H9 (cell line): Measurements from ENCODE around the gene ADAM30. TPM values are rescaled to one million over a fixed set of nuclear protein-coding genes. Genes with fewer than 3 reads are reported as not detected.

Source experiments
- DNase-seq: peaks from one replicate; pipeline ENCODE4 v3.0.0-alpha.2; 2017
- H2AFZ ChIP-seq: one replicate; pipeline ENCODE4 v1.6.1; 2013; ENCODE audit warnings: mild to moderate bottlenecking, low read length, control low read depth, moderate library complexity
- H2AK5ac ChIP-seq: 2 replicates; pipeline ENCODE4 v1.6.1; 2013; ENCODE audit warnings: low read length, control low read depth, mixed read lengths; ENCODE audit not compliant: insufficient read length
- H2BK120ac ChIP-seq: one replicate; pipeline ENCODE4 v1.6.1; 2013; ENCODE audit warnings: low read depth, mild to moderate bottlenecking, low read length, control low read depth, inconsistent platforms; ENCODE audit not compliant: poor library complexity, severe bottlenecking
- H2BK12ac ChIP-seq: 2 replicates; pipeline ENCODE4 v1.6.1; 2013; ENCODE audit warnings: low read length, control low read depth, mixed read lengths, low read depth; ENCODE audit not compliant: insufficient read length
- H2BK15ac ChIP-seq: 2 replicates; pipeline ENCODE4 v1.6.1; 2013; ENCODE audit warnings: low read depth, low read length, control low read depth
- H2BK20ac ChIP-seq: one replicate; pipeline ENCODE4 v1.6.1; 2013; ENCODE audit warnings: low read depth, mild to moderate bottlenecking, low read length, control low read depth, inconsistent platforms; ENCODE audit not compliant: poor library complexity, severe bottlenecking
- H2BK5ac ChIP-seq: 2 replicates; pipeline ENCODE4 v1.6.1; 2013; ENCODE audit warnings: low read length, control low read depth, mixed read lengths; ENCODE audit not compliant: insufficient read length
- H3K14ac ChIP-seq: 2 replicates; pipeline ENCODE4 v1.6.1; 2013; ENCODE audit warnings: low read length, control low read depth; ENCODE audit not compliant: insufficient read depth
- H3K18ac ChIP-seq: 2 replicates; pipeline ENCODE4 v1.6.1; 2013; ENCODE audit warnings: low read depth, mild to moderate bottlenecking, mixed read lengths, low read length, control low read depth; ENCODE audit not compliant: insufficient read length
- H3K23ac ChIP-seq: 2 replicates; pipeline ENCODE4 v1.6.1; 2013; ENCODE audit warnings: low read length, control low read depth, mixed read lengths, low read depth; ENCODE audit not compliant: insufficient read length
- H3K23me2 ChIP-seq: 2 replicates; pipeline ENCODE4 v1.6.1; 2013; ENCODE audit warnings: low read depth, mild to moderate bottlenecking, mixed read lengths, low read length, control low read depth; ENCODE audit not compliant: insufficient read length, poor library complexity, severe bottlenecking
- H3K27ac ChIP-seq: 2 replicates; pipeline ENCODE4 v1.5.1; 2013; ENCODE audit warnings: low read length, control low read depth, mixed read lengths, low read depth; ENCODE audit not compliant: insufficient read length
- H3K27me3 ChIP-seq: 2 replicates; pipeline ENCODE4 v1.6.1; 2013; ENCODE audit warnings: low read length, control low read depth, inconsistent platforms; ENCODE audit not compliant: insufficient read depth
- H3K4ac ChIP-seq: 2 replicates; pipeline ENCODE4 v1.6.1; 2013; ENCODE audit warnings: low read depth, mild to moderate bottlenecking, control low read depth, inconsistent platforms, low read length, moderate library complexity
- H3K4me1 ChIP-seq: 2 replicates; pipeline ENCODE4 v1.6.1; 2013; ENCODE audit warnings: low read length, control low read depth, inconsistent platforms; ENCODE audit not compliant: insufficient read depth
- H3K4me2 ChIP-seq: 2 replicates; pipeline ENCODE4 v1.6.1; 2013; ENCODE audit warnings: low read length, control low read depth, mixed read lengths; ENCODE audit not compliant: insufficient read length, insufficient read depth
- H3K56ac ChIP-seq: 2 replicates; pipeline ENCODE4 v1.6.1; 2013; ENCODE audit warnings: low read depth, mild to moderate bottlenecking, mixed read lengths, low read length, control low read depth; ENCODE audit not compliant: insufficient read length
- H3K79me1 ChIP-seq: 2 replicates; pipeline ENCODE4 v1.6.1; 2013; ENCODE audit warnings: low read depth, mild to moderate bottlenecking, moderate library complexity, low read length, control low read depth, inconsistent platforms; ENCODE audit not compliant: insufficient read depth, poor library complexity, severe bottlenecking
- H3K79me2 ChIP-seq: 2 replicates; pipeline ENCODE4 v1.6.1; 2013; ENCODE audit warnings: low read length, control low read depth, inconsistent platforms; ENCODE audit not compliant: insufficient read depth
- H3K9ac ChIP-seq: 2 replicates; pipeline ENCODE4 v1.6.1; 2013; ENCODE audit warnings: low read length, control low read depth, mixed read lengths; ENCODE audit not compliant: insufficient read length; ENCODE audit errors: extremely low read depth
- H3K9me3 ChIP-seq: one replicate; pipeline ENCODE4 v1.6.1; 2013; ENCODE audit warnings: low read depth, low read length, inconsistent platforms; ENCODE audit not compliant: control insufficient read depth
- H3T11ph ChIP-seq: one replicate; pipeline ENCODE4 v1.6.1; 2013; ENCODE audit warnings: mild to moderate bottlenecking, low read length, control low read depth, inconsistent platforms
- H4K20me1 ChIP-seq: one replicate; pipeline ENCODE4 v1.6.1; 2013; ENCODE audit not compliant: control insufficient read depth, insufficient read length, insufficient read depth
- H4K5ac ChIP-seq: 2 replicates; pipeline ENCODE4 v1.6.1; 2013; ENCODE audit warnings: low read depth, mild to moderate bottlenecking, mixed read lengths, low read length, control low read depth; ENCODE audit not compliant: insufficient read length
- H4K8ac ChIP-seq: replicated peaks from 2 replicates; pipeline ENCODE4 v1.6.1; 2013; ENCODE audit warnings: low read length, control low read depth, mixed read lengths, low read depth; ENCODE audit not compliant: insufficient read length
- H4K91ac ChIP-seq: 2 replicates; pipeline ENCODE4 v1.6.1; 2013; ENCODE audit warnings: low read depth, mild to moderate bottlenecking, moderate library complexity, mixed read lengths, low read length, control low read depth; ENCODE audit not compliant: insufficient read length
- H3K27ac Mint-ChIP-seq, 3 experiments: 2 replicates in 2 of 3; 3 replicates in 1 of 3; pipeline ENCODE4 v1.8.0; 2020 to 2021; ENCODE audit warnings: mixed read lengths in 3 of 3, mild to moderate bottlenecking in 1 of 3, moderate library complexity in 1 of 3
- H3K27me3 Mint-ChIP-seq: 2 replicates; pipeline ENCODE4 v1.8.0; 2021; ENCODE audit warnings: low read depth, mild to moderate bottlenecking, moderate library complexity, mixed read lengths
- H3K36me3 Mint-ChIP-seq, 3 experiments: 2 replicates in 2 of 3; 3 replicates in 1 of 3; pipeline ENCODE4 v1.8.0; 2020 to 2021; ENCODE audit warnings: low read depth in 3 of 3, mixed read lengths in 3 of 3; ENCODE audit not compliant: insufficient read depth in 1 of 3
- H3K4me1 Mint-ChIP-seq, 2 experiments: 2 replicates each; pipeline ENCODE4 v1.8.0; 2020; ENCODE audit warnings: mixed read lengths in 2 of 2
- H3K4me3 Mint-ChIP-seq, 2 experiments: 2 replicates in 1 of 2; 3 replicates in 1 of 2; pipeline ENCODE4 v1.8.0; 2020 to 2021; ENCODE audit warnings: mild to moderate bottlenecking in 2 of 2, mixed read lengths in 2 of 2, moderate library complexity in 1 of 2
- H3K9me3 Mint-ChIP-seq, 2 experiments: 2 replicates in 1 of 2; 3 replicates in 1 of 2; pipeline ENCODE4 v1.8.0; 2020; ENCODE audit warnings: mild to moderate bottlenecking in 2 of 2, mixed read lengths in 2 of 2, moderate library complexity in 1 of 2
- WGBS: extraction: QIAGEN DNeasy Blood & Tissue Kit; methylation state at CpG from one replicate; pipeline ENCODE4 v1.1.7; 2013; ENCODE audit warnings: missing lambda C conversion rate, low lambda C conversion rate, mixed read lengths; ENCODE audit not compliant: insufficient read length; ENCODE audit errors: extremely low coverage; 5-methylcytosine and 5-hydroxymethylcytosine counted together
- total RNA-seq: library from RNA; stranded (reverse); gene quantifications from 2 replicates; pipeline ENCODE4 v1.2.1, GENCODE V29; 2021
- TF ChIP-seq, protein P1 (sequence below): fragments of 200-600 bp; sonication (generic); conservative IDR thresholded peaks from 3 replicates; pipeline ENCODE4 v1.8.0; 2021; ENCODE audit warnings: antibody characterized with exemption, mild to moderate bottlenecking

The ADAM30 gene
- total RNA-seq, 1 experiment from 2014 or later, result not detected

DNA sequence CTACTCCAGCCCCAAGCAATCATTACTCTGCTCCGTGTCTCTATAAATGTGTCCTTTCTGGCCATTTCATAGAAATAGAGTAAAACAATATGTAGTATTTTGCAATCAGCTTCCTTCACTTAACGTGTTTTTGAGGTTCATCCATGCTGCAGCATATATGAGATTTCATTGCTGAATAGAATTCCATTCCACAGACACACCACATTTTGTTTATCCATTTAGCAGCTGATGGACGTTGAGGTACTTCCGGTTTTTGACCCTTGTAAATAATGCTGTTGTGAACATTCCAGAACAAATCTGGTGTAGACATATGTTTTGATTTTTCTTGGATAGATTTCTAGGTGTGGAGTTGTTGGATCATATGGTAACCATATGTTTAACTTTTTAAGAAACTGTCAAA, 30.7 kb downstream of the ADAM30 start:
- no peak overlapping the region for H3K4me3 Mint-ChIP-seq
- H3K4me2 ChIP-seq, result no peak overlapping the region
- no peak overlapping the region for H2BK12ac ChIP-seq
- H3K27me3 ChIP-seq, result no peaks in the 10 kb centered on the region
- H2BK15ac ChIP-seq, result no peak overlapping the region
- no CpG with 5 or more reads among the region's 4 CpGs for WGBS
- H3K4ac ChIP-seq, result no peak overlapping the region
- H3K9me3 ChIP-seq, result no peaks in the 10 kb centered on the region
- no peaks in the 10 kb centered on the region for H3K23me2 ChIP-seq
- H3K27ac ChIP-seq, result no peak overlapping the region
- H3K18ac ChIP-seq, result no peak overlapping the region
- no peak for DNase-seq
- H3K36me3 Mint-ChIP-seq, result no peaks in the 10 kb centered on the region
- TF ChIP-seq, protein P1, sequence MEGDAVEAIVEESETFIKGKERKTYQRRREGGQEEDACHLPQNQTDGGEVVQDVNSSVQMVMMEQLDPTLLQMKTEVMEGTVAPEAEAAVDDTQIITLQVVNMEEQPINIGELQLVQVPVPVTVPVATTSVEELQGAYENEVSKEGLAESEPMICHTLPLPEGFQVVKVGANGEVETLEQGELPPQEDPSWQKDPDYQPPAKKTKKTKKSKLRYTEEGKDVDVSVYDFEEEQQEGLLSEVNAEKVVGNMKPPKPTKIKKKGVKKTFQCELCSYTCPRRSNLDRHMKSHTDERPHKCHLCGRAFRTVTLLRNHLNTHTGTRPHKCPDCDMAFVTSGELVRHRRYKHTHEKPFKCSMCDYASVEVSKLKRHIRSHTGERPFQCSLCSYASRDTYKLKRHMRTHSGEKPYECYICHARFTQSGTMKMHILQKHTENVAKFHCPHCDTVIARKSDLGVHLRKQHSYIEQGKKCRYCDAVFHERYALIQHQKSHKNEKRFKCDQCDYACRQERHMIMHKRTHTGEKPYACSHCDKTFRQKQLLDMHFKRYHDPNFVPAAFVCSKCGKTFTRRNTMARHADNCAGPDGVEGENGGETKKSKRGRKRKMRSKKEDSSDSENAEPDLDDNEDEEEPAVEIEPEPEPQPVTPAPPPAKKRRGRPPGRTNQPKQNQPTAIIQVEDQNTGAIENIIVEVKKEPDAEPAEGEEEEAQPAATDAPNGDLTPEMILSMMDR, result no peak
- no peaks in the 10 kb centered on the region for H4K20me1 ChIP-seq
- H3K79me2 ChIP-seq, result no peaks in the 10 kb centered on the region
- no peaks in the 10 kb centered on the region for H3K4me1 Mint-ChIP-seq
- H3K9me3 Mint-ChIP-seq, result no peaks in the 10 kb centered on the region
- no peak overlapping the region for H2AK5ac ChIP-seq
- no peak overlapping the region for H4K5ac ChIP-seq
- no peak overlapping the region for H3K14ac ChIP-seq
- H3K27ac Mint-ChIP-seq, result no peak overlapping the region
- H2BK5ac ChIP-seq, result no peak overlapping the region
- H3K9ac ChIP-seq, result no peak overlapping the region
- no peak overlapping the region for H4K8ac ChIP-seq
- no peak overlapping the region for H2BK120ac ChIP-seq
- H4K91ac ChIP-seq, result no peak overlapping the region
- no peaks in the 10 kb centered on the region for H3K79me1 ChIP-seq
- no peak overlapping the region for H2BK20ac ChIP-seq
- no peaks in the 10 kb centered on the region for H3K4me1 ChIP-seq
- no peak overlapping the region for H3T11ph ChIP-seq
- no peak overlapping the region for H3K56ac ChIP-seq
- peaks cover 6% of the 10 kb centered on the region for H3K27me3 Mint-ChIP-seq
- no peak overlapping the region for H3K23ac ChIP-seq
- no peak overlapping the region for H2AFZ ChIP-seq
